Measurements from ENCODE around the gene GNB1.
"Not testable (repeated sequence)": the region's sequence is repeated elsewhere in the genome, so short reads cannot be mapped to it uniquely, and the experiment has no call there.

GNB1 gene

GRCh38 chr1:1892079-1892762 lies 1.3 kb upstream of the GNB1 start:
- no peak for DNase-seq (ENCODE audit: low read depth in 1 of 2, low spot score in 1 of 2)

- peak in 1 of 2 donors; percentile 64 for DNase-seq (ENCODE audit: low read depth in 1 of 2, low spot score in 1 of 2)
Measured at GRCh38 chr1:1891349-1892078, 627 bp upstream of the GNB1 start.

- DNase-seq (ENCODE audit: low read depth in 1 of 2, low spot score in 1 of 2), result peak; percentile 16 to 30
Measured at GRCh38 chr1:1889847-1890505, 911 bp downstream of the GNB1 start.

- DNase-seq (ENCODE audit: low read depth in 1 of 2, low spot score in 1 of 2), result no peak
Measured at GRCh38 chr1:1889090-1889750, 1.7 kb downstream of the GNB1 start.

- not testable (repeated sequence) for DNase-seq (ENCODE audit: low read depth in 1 of 2, low spot score in 1 of 2)
Measured at GRCh38 chr1:1883890-1884289, 7.0 kb downstream of the GNB1 start.

GRCh38 chr1:1883092-1883873 lies 7.6 kb downstream of the GNB1 start:
- DNase-seq (ENCODE audit: low read depth in 1 of 2, low spot score in 1 of 2), result no peak

GRCh38 chr1:1881727-1882126 lies 9.2 kb downstream of the GNB1 start:
- DNase-seq (ENCODE audit: low read depth in 1 of 2, low spot score in 1 of 2), result no peak

GRCh38 chr1:1880617-1881312 lies 10.1 kb downstream of the GNB1 start:
- DNase-seq (ENCODE audit: low read depth in 1 of 2, low spot score in 1 of 2), result no peak

GRCh38 chr1:1879942-1880341 lies 10.9 kb downstream of the GNB1 start:
- no peak for DNase-seq (ENCODE audit: low read depth in 1 of 2, low spot score in 1 of 2)

- DNase-seq (ENCODE audit: low read depth in 1 of 2, low spot score in 1 of 2), result no peak
Measured at GRCh38 chr1:1877865-1878436, 12.9 kb downstream of the GNB1 start.

- no peak for DNase-seq (ENCODE audit: low read depth in 1 of 2, low spot score in 1 of 2)
Measured at GRCh38 chr1:1876335-1876930, 14.5 kb downstream of the GNB1 start.

- DNase-seq (ENCODE audit: low read depth in 1 of 2, low spot score in 1 of 2), result no peak
Measured at GRCh38 chr1:1875932-1876331, 15.0 kb downstream of the GNB1 start.

GRCh38 chr1:1874901-1875300 lies 16.0 kb downstream of the GNB1 start:
- DNase-seq (ENCODE audit: low read depth in 1 of 2, low spot score in 1 of 2), result no peak

GRCh38 chr1:1873186-1873585 lies 17.7 kb downstream of the GNB1 start:
- DNase-seq (ENCODE audit: low read depth in 1 of 2, low spot score in 1 of 2), result no peak

GRCh38 chr1:1872329-1872994 lies 18.4 kb downstream of the GNB1 start:
- no peak for DNase-seq (ENCODE audit: low read depth in 1 of 2, low spot score in 1 of 2)

GRCh38 chr1:1869469-1869868 lies 21.4 kb downstream of the GNB1 start:
- DNase-seq (ENCODE audit: low read depth in 1 of 2, low spot score in 1 of 2), result no peak

- no peak for DNase-seq (ENCODE audit: low read depth in 1 of 2, low spot score in 1 of 2)
Measured at GRCh38 chr1:1867164-1867563, 23.7 kb downstream of the GNB1 start.

GRCh38 chr1:1862905-1863547 lies 27.9 kb downstream of the GNB1 start:
- no peak for DNase-seq (ENCODE audit: low read depth in 1 of 2, low spot score in 1 of 2)

All from stimulated activated CD4-positive, alpha-beta T cell treated with anti-CD3 and anti-CD28 coated beads, Interleukin-15, amount 100 ng/mL, for 1 hour (primary cell).